Measurements from ENCODE around the gene UBR3.

The UBR3 gene

DNA sequence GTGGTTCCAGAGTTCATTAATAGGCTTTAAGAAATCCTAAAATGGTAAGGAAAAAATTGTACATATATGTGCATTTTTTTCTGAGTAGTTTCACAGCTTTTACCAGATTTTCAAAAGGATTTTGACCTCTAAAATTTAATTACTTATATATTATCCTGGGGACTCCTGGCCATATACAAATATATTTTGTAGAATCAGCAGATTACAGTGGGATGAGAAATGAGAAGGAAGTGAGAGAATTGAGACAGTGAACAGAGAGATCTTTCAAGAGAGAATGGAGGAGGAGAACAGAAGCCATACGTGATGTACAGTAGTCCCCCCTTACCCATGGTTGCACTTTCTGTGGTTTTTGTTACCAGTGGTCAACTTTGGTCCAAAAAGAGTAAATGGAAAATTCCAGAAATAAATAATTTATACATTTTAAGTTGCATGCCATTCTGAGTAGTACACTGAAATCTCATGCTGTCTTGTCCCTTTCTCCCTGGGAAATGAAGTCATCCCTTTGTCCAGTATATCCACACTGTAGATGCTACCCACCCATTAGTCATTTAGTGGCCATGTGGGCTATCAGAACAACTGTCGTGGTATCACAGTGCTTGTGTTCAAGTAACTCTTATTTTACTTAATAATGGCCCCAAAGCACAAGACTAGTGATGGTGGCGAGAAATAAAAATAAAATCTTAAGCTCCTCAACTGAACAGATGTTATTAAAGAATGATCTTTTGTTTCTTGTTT, 220.2 kb downstream of the UBR3 start:
- Histone ChIP-seq H3K9ac (ENCODE audit: insufficient read length, low read depth) (no peak overlapping the region), H3K4me3 (ENCODE audit: insufficient read length, low read depth) (no peak overlapping the region), H3K4me1 (ENCODE audit: insufficient read depth, insufficient read length) (no peaks in the 10 kb centered on the region), H3K9me3 (ENCODE audit: insufficient read depth, low read length) (no peaks in the 10 kb centered on the region; the same call in 1 of the 2 replicates), H3K36me3 (ENCODE audit: insufficient read depth, insufficient read length, low read length) (no peaks in the 10 kb centered on the region), H3K27me3 (ENCODE audit: insufficient read depth, insufficient read length) (no peaks in the 10 kb centered on the region)
- DNase-seq (ENCODE audit: low read depth, low spot score), result no peak
- TF ChIP-seq ZNF274 (IDR thresholded peaks at IDR 0.05; ENCODE audit: low read depth, low read length) (no peak), SUZ12 (IDR thresholded peaks at IDR 0.05; ENCODE audit: extremely low read depth, insufficient read depth, insufficient read length) (no peak), YY1 (IDR thresholded peaks at IDR 0.05; ENCODE audit: insufficient read depth, insufficient read length) (no peak)

DNA sequence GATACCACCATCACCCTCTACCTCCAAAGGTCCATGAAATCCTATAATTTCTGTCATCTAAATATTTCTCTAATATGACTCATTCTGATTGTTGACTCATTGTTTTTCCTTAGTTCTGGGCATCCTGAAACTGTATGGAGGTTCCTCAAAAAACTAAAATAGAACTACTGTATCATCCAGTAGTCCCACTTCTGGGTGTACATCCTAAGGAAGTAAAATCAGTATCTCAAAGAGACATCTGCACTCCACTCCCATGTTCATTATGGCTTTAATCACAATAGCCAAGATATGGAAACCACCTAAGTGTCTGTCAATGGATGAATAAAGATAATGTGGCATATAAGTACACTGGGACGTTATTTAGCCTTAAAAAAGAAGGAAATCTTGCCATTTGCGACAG, 224.9 kb downstream of the UBR3 start:
- H3K9ac ChIP-seq (ENCODE audit: insufficient read length, low read depth), result no peak overlapping the region
- H3K4me1 ChIP-seq (ENCODE audit: insufficient read depth, insufficient read length), result no peaks in the 10 kb centered on the region
- no peak for DNase-seq (ENCODE audit: low read depth, low spot score)
- H3K36me3 ChIP-seq (ENCODE audit: insufficient read depth, insufficient read length, low read length), result no peaks in the 10 kb centered on the region
- H3K4me3 ChIP-seq (ENCODE audit: insufficient read length, low read depth), result no peak overlapping the region
- no peaks in the 10 kb centered on the region; the same call in 1 of the 2 replicates for H3K9me3 ChIP-seq (ENCODE audit: insufficient read depth, low read length)
- TF ChIP-seq ZNF274 (IDR thresholded peaks at IDR 0.05; ENCODE audit: low read depth, low read length) (no peak), YY1 (IDR thresholded peaks at IDR 0.05; ENCODE audit: insufficient read depth, insufficient read length) (no peak), SUZ12 (IDR thresholded peaks at IDR 0.05; ENCODE audit: extremely low read depth, insufficient read depth, insufficient read length) (no peak)
- no peaks in the 10 kb centered on the region for H3K27me3 ChIP-seq (ENCODE audit: insufficient read depth, insufficient read length)

DNA sequence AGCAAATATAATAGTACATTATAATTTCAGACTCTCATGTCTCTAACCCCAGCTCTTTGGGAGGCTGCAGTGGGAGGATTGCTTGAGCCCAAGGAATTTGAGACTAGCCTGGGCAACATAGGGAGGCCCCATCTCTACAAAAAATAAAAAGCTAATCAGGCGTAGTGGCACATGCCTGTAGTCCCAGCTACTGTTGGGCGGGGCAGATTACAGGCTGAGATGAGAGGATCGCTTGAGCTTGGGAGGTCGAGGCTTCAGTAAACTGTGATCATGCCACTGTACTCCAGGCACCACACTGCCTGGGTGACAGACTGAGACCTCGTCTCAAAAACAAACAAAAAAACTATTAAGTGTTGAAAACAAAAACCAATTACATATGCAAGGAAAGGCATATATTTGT, 227.7 kb downstream of the UBR3 start:
- no peak for DNase-seq (ENCODE audit: low read depth, low spot score)
- TF ChIP-seq SUZ12 (IDR thresholded peaks at IDR 0.05; ENCODE audit: extremely low read depth, insufficient read depth, insufficient read length) (no peak), YY1 (IDR thresholded peaks at IDR 0.05; ENCODE audit: insufficient read depth, insufficient read length) (no peak), ZNF274 (IDR thresholded peaks at IDR 0.05; ENCODE audit: low read depth, low read length) (no peak)
- Histone ChIP-seq H3K4me3 (ENCODE audit: insufficient read length, low read depth) (no peak overlapping the region), H3K36me3 (ENCODE audit: insufficient read depth, insufficient read length, low read length) (no peaks in the 10 kb centered on the region), H3K9ac (ENCODE audit: insufficient read length, low read depth) (no peak overlapping the region), H3K9me3 (ENCODE audit: insufficient read depth, low read length) (no peaks in the 10 kb centered on the region), H3K27me3 (ENCODE audit: insufficient read depth, insufficient read length) (no peaks in the 10 kb centered on the region), H3K4me1 (ENCODE audit: insufficient read depth, insufficient read length) (no peaks in the 10 kb centered on the region)

GRCh38 chr2:170056900-170057299, 229.6 kb downstream of the UBR3 start:
- peaks cover 9% of the 10 kb centered on the region for H3K36me3 ChIP-seq (ENCODE audit: insufficient read depth, insufficient read length, low read length)
- no peak for DNase-seq (ENCODE audit: low read depth, low spot score)
- TF ChIP-seq SUZ12 (IDR thresholded peaks at IDR 0.05; ENCODE audit: extremely low read depth, insufficient read depth, insufficient read length) (no peak), YY1 (IDR thresholded peaks at IDR 0.05; ENCODE audit: insufficient read depth, insufficient read length) (no peak), ZNF274 (IDR thresholded peaks at IDR 0.05; ENCODE audit: low read depth, low read length) (no peak)
- no peak overlapping the region for H3K9ac ChIP-seq (ENCODE audit: insufficient read length, low read depth)
- no peak overlapping the region for H3K4me3 ChIP-seq (ENCODE audit: insufficient read length, low read depth)
- no peaks in the 10 kb centered on the region for H3K9me3 ChIP-seq (ENCODE audit: insufficient read depth, low read length)
- H3K27me3 ChIP-seq (ENCODE audit: insufficient read depth, insufficient read length), result no peaks in the 10 kb centered on the region
- H3K4me1 ChIP-seq (ENCODE audit: insufficient read depth, insufficient read length), result no peaks in the 10 kb centered on the region

DNA sequence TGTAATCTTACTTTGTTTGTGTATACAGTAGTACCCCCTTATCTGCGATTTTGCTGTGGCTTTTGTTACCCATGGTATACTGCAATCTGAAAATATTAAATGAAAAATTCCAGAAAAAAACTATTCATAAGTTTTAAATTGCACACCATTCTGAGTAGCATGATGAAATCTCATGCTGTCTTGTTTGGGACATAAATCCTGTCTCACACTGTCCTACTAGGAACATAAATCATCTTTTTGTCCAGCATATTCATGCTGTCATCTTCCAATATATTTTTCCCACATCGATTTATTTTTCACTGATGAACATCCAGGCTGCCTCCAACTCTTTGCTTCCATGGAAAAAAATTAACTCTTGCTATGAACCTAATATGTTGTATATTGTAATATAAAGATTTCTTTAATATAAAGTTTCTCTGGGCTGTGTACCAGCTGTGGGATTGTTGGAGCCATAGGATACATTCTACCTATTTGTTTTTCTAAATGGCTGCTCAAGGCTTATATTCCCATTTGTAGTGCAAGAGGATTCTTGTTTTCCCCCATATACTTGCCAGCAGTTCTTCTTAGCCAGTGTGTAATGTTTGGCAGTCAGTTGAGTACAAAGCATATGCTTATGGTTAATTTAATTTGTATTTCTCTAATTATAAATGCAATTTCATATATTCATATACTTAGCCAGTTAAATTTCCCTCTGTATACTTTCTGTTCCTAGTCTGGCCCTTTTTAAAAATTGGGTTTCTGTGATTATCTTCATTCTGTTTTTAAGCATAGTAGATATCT, 236.4 kb downstream of the UBR3 start:
- DNase-seq (ENCODE audit: low read depth, low spot score), result no peak
- Histone ChIP-seq H3K4me3 (ENCODE audit: insufficient read length, low read depth) (no peak overlapping the region), H3K9me3 (ENCODE audit: insufficient read depth, low read length) (no peaks in the 10 kb centered on the region), H3K36me3 (ENCODE audit: insufficient read depth, insufficient read length, low read length) (peaks cover 12% of the 10 kb centered on the region), H3K27me3 (ENCODE audit: insufficient read depth, insufficient read length) (no peaks in the 10 kb centered on the region), H3K9ac (ENCODE audit: insufficient read length, low read depth) (no peak overlapping the region), H3K4me1 (ENCODE audit: insufficient read depth, insufficient read length) (no peaks in the 10 kb centered on the region)
- TF ChIP-seq SUZ12 (IDR thresholded peaks at IDR 0.05; ENCODE audit: extremely low read depth, insufficient read depth, insufficient read length) (no peak), ZNF274 (IDR thresholded peaks at IDR 0.05; ENCODE audit: low read depth, low read length) (no peak), YY1 (IDR thresholded peaks at IDR 0.05; ENCODE audit: insufficient read depth, insufficient read length) (no peak)

DNA sequence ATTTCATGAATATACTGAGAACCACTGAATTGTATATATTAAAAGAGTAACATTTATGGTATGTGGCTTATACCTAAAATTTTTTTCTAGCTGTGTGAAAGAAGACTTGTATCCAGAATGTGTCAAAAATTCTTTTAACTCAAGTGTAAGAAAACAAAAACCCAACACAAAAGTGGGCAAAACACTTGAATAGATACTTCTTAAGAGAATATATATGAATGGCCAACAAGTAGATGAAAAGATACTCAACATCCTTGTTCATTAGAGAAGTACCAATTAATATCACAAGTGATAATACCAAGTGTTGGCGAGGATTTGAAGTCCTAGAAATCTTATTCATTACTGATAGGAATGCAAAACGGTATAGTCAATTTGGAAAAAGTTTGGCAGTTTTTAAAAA, 243.5 kb downstream of the UBR3 start:
- Histone ChIP-seq H3K4me1 (ENCODE audit: insufficient read depth, insufficient read length) (no peaks in the 10 kb centered on the region), H3K36me3 (ENCODE audit: insufficient read depth, insufficient read length, low read length) (no peaks in the 10 kb centered on the region), H3K9me3 (ENCODE audit: insufficient read depth, low read length) (peaks cover 23% of the 10 kb centered on the region), H3K27me3 (ENCODE audit: insufficient read depth, insufficient read length) (no peaks in the 10 kb centered on the region), H3K4me3 (ENCODE audit: insufficient read length, low read depth) (no peak overlapping the region), H3K9ac (ENCODE audit: insufficient read length, low read depth) (no peak overlapping the region)
- TF ChIP-seq ZNF274 (IDR thresholded peaks at IDR 0.05; ENCODE audit: low read depth, low read length) (no peak), SUZ12 (IDR thresholded peaks at IDR 0.05; ENCODE audit: extremely low read depth, insufficient read depth, insufficient read length) (no peak), YY1 (IDR thresholded peaks at IDR 0.05; ENCODE audit: insufficient read depth, insufficient read length) (no peak)
- no peak for DNase-seq (ENCODE audit: low read depth, low spot score)

- no peak for DNase-seq (ENCODE audit: low read depth, low spot score)
- peaks cover 23% of the 10 kb centered on the region for H3K9me3 ChIP-seq (ENCODE audit: insufficient read depth, low read length)
- H3K4me3 ChIP-seq (ENCODE audit: insufficient read length, low read depth), result no peak overlapping the region
- TF ChIP-seq YY1 (IDR thresholded peaks at IDR 0.05; ENCODE audit: insufficient read depth, insufficient read length), result no peak
- H3K27me3 ChIP-seq (ENCODE audit: insufficient read depth, insufficient read length), result no peaks in the 10 kb centered on the region
- no peaks in the 10 kb centered on the region for H3K4me1 ChIP-seq (ENCODE audit: insufficient read depth, insufficient read length)
- H3K36me3 ChIP-seq (ENCODE audit: insufficient read depth, insufficient read length, low read length), result no peaks in the 10 kb centered on the region
- H3K9ac ChIP-seq (ENCODE audit: insufficient read length, low read depth), result no peak overlapping the region
These were observed 246.0 kb downstream of the UBR3 start for GRCh38 chr2:170073288-170073687.

All from NT2/D1 (cell line).